ENCODE measurements around the gene CRYL1. TPM values are rescaled to one million over a fixed set of nuclear protein-coding genes. Genes with fewer than 3 reads are reported as not detected.

Gene CRYL1
- total and polyA plus RNA-seq, 2 of the 4 experiments (the other 2 are of a cell fraction) = 11.7 to 16.4 TPM

DNA sequence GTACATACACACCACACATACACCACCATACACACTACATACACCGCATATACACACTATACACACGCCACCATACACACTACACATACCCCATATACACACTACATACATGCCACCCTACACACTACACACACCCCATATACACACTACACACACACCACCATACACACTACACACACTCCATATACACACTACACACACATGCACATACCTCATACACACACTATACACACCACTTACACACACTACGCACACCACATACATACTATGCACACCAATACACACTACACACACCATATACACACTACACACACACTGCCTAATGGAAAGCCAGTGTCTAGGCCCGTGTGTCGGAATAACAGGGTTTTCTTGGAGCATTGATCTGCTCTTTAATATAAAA lies 27.5 kb downstream of the CRYL1 start:
- H2AFZ ChIP-seq (replicated peaks; ENCODE audit: low read length, poor library complexity) = no peak overlapping the region
- H2AK9ac ChIP-seq (replicated peaks; ENCODE audit: low read depth, low read length, poor library complexity) = peak overlapping the region; percentile 25
- TF ChIP-seq MAZ (IDR thresholded peaks at IDR 0.05; ENCODE audit: borderline replicate concordance, low read depth, low read length) (no peak), RCOR1 (IDR thresholded peaks at IDR 0.05; ENCODE audit: insufficient replicate concordance, low read length) (no peak), RAD21 (IDR thresholded peaks at IDR 0.05; ENCODE audit: low read length) (no peak), POLR2A (IDR thresholded peaks at IDR 0.05; ENCODE audit: low read depth, low read length) (no peak), CEBPB (IDR thresholded peaks at IDR 0.05; ENCODE audit: low read depth, low read length) (no peak), CHD1 (IDR thresholded peaks at IDR 0.05; ENCODE audit: low read depth, low read length) (no peak), MAFK (IDR thresholded peaks at IDR 0.05; ENCODE audit: low read depth, low read length) (no peak), MXI1 (IDR thresholded peaks at IDR 0.05; ENCODE audit: borderline replicate concordance, low read depth, low read length) (no peak), BHLHE40 (IDR thresholded peaks at IDR 0.05; ENCODE audit: low read depth, low read length) (no peak), RFX5 (IDR thresholded peaks at IDR 0.05; ENCODE audit: low read depth, low read length) (no peak), NFE2L2 (IDR thresholded peaks at IDR 0.05; ENCODE audit: low read depth, low read length) (no peak), SMC3 (IDR thresholded peaks at IDR 0.05; ENCODE audit: low read depth, low read length) (no peak), FOS (IDR thresholded peaks at IDR 0.05; ENCODE audit: low read depth, low read length) (no peak)
- TF ChIP-seq, protein P1, sequence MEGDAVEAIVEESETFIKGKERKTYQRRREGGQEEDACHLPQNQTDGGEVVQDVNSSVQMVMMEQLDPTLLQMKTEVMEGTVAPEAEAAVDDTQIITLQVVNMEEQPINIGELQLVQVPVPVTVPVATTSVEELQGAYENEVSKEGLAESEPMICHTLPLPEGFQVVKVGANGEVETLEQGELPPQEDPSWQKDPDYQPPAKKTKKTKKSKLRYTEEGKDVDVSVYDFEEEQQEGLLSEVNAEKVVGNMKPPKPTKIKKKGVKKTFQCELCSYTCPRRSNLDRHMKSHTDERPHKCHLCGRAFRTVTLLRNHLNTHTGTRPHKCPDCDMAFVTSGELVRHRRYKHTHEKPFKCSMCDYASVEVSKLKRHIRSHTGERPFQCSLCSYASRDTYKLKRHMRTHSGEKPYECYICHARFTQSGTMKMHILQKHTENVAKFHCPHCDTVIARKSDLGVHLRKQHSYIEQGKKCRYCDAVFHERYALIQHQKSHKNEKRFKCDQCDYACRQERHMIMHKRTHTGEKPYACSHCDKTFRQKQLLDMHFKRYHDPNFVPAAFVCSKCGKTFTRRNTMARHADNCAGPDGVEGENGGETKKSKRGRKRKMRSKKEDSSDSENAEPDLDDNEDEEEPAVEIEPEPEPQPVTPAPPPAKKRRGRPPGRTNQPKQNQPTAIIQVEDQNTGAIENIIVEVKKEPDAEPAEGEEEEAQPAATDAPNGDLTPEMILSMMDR (conservative IDR thresholded peaks at IDR 0.05; ENCODE audit: low read depth, low read length) = no peak
- TF ChIP-seq, protein P2, sequence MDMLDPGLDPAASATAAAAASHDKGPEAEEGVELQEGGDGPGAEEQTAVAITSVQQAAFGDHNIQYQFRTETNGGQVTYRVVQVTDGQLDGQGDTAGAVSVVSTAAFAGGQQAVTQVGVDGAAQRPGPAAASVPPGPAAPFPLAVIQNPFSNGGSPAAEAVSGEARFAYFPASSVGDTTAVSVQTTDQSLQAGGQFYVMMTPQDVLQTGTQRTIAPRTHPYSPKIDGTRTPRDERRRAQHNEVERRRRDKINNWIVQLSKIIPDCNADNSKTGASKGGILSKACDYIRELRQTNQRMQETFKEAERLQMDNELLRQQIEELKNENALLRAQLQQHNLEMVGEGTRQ (IDR thresholded peaks at IDR 0.05; ENCODE audit: low read depth, low read length) = no peak
- TF ChIP-seq, protein P3, sequence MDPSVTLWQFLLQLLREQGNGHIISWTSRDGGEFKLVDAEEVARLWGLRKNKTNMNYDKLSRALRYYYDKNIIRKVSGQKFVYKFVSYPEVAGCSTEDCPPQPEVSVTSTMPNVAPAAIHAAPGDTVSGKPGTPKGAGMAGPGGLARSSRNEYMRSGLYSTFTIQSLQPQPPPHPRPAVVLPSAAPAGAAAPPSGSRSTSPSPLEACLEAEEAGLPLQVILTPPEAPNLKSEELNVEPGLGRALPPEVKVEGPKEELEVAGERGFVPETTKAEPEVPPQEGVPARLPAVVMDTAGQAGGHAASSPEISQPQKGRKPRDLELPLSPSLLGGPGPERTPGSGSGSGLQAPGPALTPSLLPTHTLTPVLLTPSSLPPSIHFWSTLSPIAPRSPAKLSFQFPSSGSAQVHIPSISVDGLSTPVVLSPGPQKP (IDR thresholded peaks at IDR 0.05; ENCODE audit: borderline replicate concordance, low read depth, low read length) = no peak
- H3K14ac ChIP-seq (replicated peaks; ENCODE audit: low read depth, low read length) = no peak overlapping the region
- H3K9me1 ChIP-seq (ENCODE audit: insufficient read depth, low read length) = peaks cover 6% of the 10 kb centered on the region; the same call in 1 of the 2 replicates
- no peak overlapping the region for H2BK20ac ChIP-seq (ENCODE audit: low read depth, low read length)
- intact Hi-C loops (cut with micrococcal nuclease) (loop anchor here (5.0 kb wide), 1 partner anchor 979 kb away; no protein-coding TSS in a partner anchor), in situ Hi-C loops (cut with MboI; ENCODE audit: low sequenced_read_pairs) (loop anchor here (10.0 kb wide), 1 partner anchor 337 kb away; no protein-coding TSS in a partner anchor), dilution Hi-C loops (cut with HindIII; ENCODE audit: low sequenced_read_pairs, unreplicated experiment) (loop anchor here (25.0 kb wide), 1 partner anchor 311 kb away; the partner anchor contains the start of gene GJB2)
- no peak overlapping the region for H4K8ac ChIP-seq (ENCODE audit: low read depth in 2 of 2, low read length in 2 of 2)
- H4K20me1 ChIP-seq (ENCODE audit: insufficient read depth, low read length) = no peaks in the 10 kb centered on the region
- no CpG with 5 or more reads among the region's 5 CpGs for WGBS, 2 experiments (ENCODE audit: extremely low coverage in 2 of 2, insufficient read length in 1 of 2)
- H2BK120ac ChIP-seq (ENCODE audit: low read depth, low read length) = no peak overlapping the region
- DNase-seq = no peak
- no peaks in the 10 kb centered on the region for H3K27me3 ChIP-seq (ENCODE audit: control insufficient read depth, insufficient read depth, low read length)
- H3K4ac ChIP-seq (ENCODE audit: low read depth, low read length) = no peak overlapping the region
- no peak overlapping the region for H3K18ac ChIP-seq (ENCODE audit: low read depth, low read length)
- H2BK5ac ChIP-seq (ENCODE audit: low read depth, low read length, poor library complexity, severe bottlenecking) = peak overlapping the region; percentile 60
- H4K5ac ChIP-seq (ENCODE audit: low read depth, low read length) = no peak overlapping the region
- peaks cover 2% of the 10 kb centered on the region; the same call in 1 of the 2 replicates for H3K9me3 ChIP-seq (ENCODE audit: control insufficient read depth, insufficient read depth, low read length)
- no peak overlapping the region for H3K56ac ChIP-seq (ENCODE audit: extremely low read depth, insufficient read depth, low read length)
- no peaks in the 10 kb centered on the region for H3K79me1 ChIP-seq (ENCODE audit: low read depth in 1 of 2, low read length in 2 of 2)
- no peak overlapping the region for H3K9ac ChIP-seq (ENCODE audit: low read depth, low read length)
- no peak overlapping the region for H4K91ac ChIP-seq (ENCODE audit: insufficient read depth, low read depth, low read length)
- ChIA-PET POLR2A (ENCODE audit: unreplicated experiment) (no interaction called here), CTCF (no interaction called here)
- H3K27ac ChIP-seq (ENCODE audit: insufficient read depth, low read length) = no peak overlapping the region
- no peak overlapping the region for H3K4me3 ChIP-seq (ENCODE audit: insufficient read depth, low read depth, low read length)
- no peak overlapping the region for H3K23ac ChIP-seq (ENCODE audit: low read depth, low read length)
- no peak overlapping the region for H3K4me2 ChIP-seq (ENCODE audit: low read depth, low read length)
- H3K4me1 ChIP-seq (ENCODE audit: control insufficient read depth, insufficient read depth, low read length) = peaks cover 4% of the 10 kb centered on the region
- 0 out of 3 replicates have a peak overlapping the region, but pooled peaks have one; percentile 11 for H2BK15ac ChIP-seq (ENCODE audit: low read depth, low read length)
- no peak for ATAC-seq (ENCODE audit: low read depth)
- BruUV-seq (replicated peaks) = no TSS peak
- no peaks in the 10 kb centered on the region for H3K36me3 ChIP-seq (ENCODE audit: control insufficient read depth, insufficient read depth, low read length)
- peak overlapping the region; percentile 27; the same call in 1 of the 2 replicates for H2AK5ac ChIP-seq (ENCODE audit: low read depth, low read length)
